Coronary artery (tissue), 2 donors: ENCODE data around the gene GTF3C4.

Source experiments
- DNase-seq: peaks from one replicate; pipeline ENCODE4 v3.0.0-alpha.2; 2017; ENCODE audit warnings: low spot score
- H3K27ac ChIP-seq, 2 donors: fragments of 200-600 bp; sonication (generic); one replicate each; pipeline ENCODE4 v1.5.1; 2016 to 2019
- H3K4me3 ChIP-seq: fragments of 200-600 bp; sonication (generic); 2 replicates; pipeline ENCODE4 v1.5.1; 2016; ENCODE audit warnings: mild to moderate bottlenecking, moderate library complexity
- TF ChIP-seq, protein P1 (sequence below): fragments of 200-600 bp; sonication (generic); IDR thresholded peaks from one replicate; pipeline ENCODE4 v1.5.1; 2019; ENCODE audit warnings: antibody characterized with exemption

The GTF3C4 gene

DNA sequence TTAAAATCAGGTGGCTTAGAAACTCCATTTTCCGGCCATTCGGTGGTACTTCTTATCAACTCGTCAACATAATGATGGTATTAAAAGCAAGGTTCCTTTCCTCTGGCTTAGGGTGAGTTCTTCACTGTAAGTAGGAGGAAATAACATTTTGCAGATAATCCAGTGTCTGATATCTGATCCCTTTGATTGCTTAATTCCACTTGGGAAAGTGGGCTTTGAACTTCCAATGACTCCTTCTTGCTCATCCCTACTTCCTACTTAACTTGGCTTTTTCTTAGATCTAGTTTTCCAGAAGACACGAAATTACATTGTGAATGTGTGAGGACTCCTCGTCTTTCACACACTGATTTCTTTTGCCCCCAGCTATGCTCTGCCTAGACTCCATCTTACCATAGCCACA, 32.0 kb upstream of the GTF3C4 start:
- TF ChIP-seq, protein P1, sequence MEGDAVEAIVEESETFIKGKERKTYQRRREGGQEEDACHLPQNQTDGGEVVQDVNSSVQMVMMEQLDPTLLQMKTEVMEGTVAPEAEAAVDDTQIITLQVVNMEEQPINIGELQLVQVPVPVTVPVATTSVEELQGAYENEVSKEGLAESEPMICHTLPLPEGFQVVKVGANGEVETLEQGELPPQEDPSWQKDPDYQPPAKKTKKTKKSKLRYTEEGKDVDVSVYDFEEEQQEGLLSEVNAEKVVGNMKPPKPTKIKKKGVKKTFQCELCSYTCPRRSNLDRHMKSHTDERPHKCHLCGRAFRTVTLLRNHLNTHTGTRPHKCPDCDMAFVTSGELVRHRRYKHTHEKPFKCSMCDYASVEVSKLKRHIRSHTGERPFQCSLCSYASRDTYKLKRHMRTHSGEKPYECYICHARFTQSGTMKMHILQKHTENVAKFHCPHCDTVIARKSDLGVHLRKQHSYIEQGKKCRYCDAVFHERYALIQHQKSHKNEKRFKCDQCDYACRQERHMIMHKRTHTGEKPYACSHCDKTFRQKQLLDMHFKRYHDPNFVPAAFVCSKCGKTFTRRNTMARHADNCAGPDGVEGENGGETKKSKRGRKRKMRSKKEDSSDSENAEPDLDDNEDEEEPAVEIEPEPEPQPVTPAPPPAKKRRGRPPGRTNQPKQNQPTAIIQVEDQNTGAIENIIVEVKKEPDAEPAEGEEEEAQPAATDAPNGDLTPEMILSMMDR = no peak
- no peak for DNase-seq
- Histone ChIP-seq H3K27ac (no peak overlapping the region), H3K4me3 (no peak overlapping the region)

- Histone ChIP-seq H3K27ac (no peak overlapping the region), H3K4me3 (no peak overlapping the region)
- TF ChIP-seq, protein P1 = no peak
- DNase-seq = no peak
These were observed 30.9 kb upstream of the GTF3C4 start for GRCh38 chr9:132639322-132639721.

DNA sequence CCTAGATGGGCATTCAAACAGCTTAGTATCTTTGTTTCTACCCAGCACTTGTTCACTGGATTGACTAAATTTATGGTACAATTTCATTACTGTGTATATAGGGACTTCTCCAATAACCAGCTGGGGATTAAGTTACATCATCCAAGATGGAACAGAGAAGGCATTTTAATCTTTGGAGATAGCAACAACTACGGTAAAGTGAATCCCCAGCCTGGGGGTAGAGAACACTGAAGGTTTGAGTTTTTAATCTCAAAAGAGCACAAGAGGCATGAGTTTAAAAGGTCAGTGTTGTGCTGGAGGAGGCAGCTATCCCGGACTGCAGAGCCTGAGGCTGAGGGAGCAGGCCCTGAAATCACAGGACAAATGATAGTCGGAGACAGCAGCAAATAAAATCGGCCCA, 29.0 kb upstream of the GTF3C4 start:
- no peak for DNase-seq
- Histone ChIP-seq H3K27ac (no peak overlapping the region), H3K4me3 (no peak overlapping the region)
- TF ChIP-seq, protein P1 = no peak

- no peak overlapping the region for H3K4me3 ChIP-seq
- H3K27ac ChIP-seq = no peak overlapping the region
- no peak for DNase-seq
- TF ChIP-seq, protein P1 = no peak
These were observed 26.0 kb upstream of the GTF3C4 start for GRCh38 chr9:132644251-132644650.

DNA sequence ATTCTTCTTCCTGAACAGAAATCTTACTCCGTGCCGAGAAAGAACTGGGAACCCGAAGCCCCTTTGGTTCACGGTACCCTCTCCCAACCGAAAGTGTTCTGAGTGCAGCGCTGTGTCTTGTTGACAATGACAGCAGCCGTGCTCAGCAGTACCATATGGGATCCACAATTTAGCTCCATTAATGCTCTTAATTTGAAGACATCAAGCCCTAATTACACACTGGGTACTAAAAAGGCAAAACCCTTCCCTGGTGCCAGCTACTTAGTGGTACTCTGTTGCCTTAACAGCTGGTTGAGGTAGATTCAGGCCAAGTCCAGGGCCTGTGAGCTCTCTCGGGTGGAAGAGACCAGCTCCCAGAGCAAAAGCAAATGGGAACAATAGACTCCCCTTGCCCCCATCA, 25.0 kb upstream of the GTF3C4 start:
- Histone ChIP-seq H3K27ac (no peak overlapping the region), H3K4me3 (no peak overlapping the region)
- TF ChIP-seq, protein P1 = no peak
- no peak for DNase-seq

DNA sequence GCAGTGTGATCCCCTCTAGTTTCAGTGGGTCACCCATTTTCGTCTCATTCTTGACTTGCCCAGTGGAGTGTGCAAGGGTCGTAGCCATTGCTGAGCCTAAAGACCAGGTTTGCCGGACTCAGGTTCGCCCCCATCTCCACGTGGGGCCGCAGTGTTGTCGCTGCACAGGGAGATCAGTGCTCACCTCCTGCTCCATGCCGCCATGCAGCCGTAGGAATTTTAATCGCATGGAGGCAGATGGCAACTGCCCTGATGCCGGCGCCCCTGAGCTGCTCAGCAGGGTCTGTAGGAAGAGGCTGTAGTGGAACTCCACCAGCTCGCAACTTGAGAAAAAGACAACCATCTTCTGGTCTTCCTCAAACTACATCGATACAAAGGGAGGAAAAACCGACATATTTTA, 24.6 kb upstream of the GTF3C4 start:
- Histone ChIP-seq H3K4me3 (no peak overlapping the region), H3K27ac (no peak overlapping the region)
- TF ChIP-seq, protein P1 = no peak
- no peak for DNase-seq

GRCh38 chr9:132646726-132647125, 23.5 kb upstream of the GTF3C4 start:
- Histone ChIP-seq H3K27ac (no peak overlapping the region), H3K4me3 (no peak overlapping the region)
- TF ChIP-seq, protein P1 = no peak
- DNase-seq = no peak
